HG03066 (cell line): ENCODE data around the gene ANTXR2.
"Not testable (repeated sequence)": the region's sequence is repeated elsewhere in the genome, so short reads cannot be mapped to it uniquely, and the experiment has no call there.

ENCODE experiments used
- ATAC-seq: cut with Tn5 transposase; IDR thresholded peaks from one replicate; pipeline ENCODE4 v1.9.1; 2021; ENCODE audit warnings: low read depth; ENCODE audit not compliant: unreplicated experiment

Gene ANTXR2

GRCh38 chr4:79998201-79998600, 74.8 kb downstream of the ANTXR2 start:
- ATAC-seq, result no peak

DNA sequence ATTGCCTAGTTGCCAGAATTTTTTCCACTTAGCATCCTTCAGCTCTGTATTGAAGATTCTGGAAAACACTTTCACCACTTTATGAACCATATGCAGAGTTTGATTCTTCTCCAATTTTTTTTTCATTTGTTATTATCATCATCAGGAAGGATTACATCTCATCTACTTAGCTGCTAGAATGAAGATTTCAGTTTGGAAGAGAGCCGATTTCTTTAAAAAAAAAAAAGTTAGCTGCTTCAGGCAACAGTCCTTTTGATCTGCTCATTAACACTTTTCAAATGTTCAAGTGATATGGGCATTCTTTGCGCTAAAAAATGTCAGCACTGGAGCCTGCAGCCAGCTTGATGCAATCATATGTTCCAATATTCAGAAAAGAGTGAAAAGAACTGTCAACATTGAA, 76.2 kb downstream of the ANTXR2 start:
- no peak for ATAC-seq

DNA sequence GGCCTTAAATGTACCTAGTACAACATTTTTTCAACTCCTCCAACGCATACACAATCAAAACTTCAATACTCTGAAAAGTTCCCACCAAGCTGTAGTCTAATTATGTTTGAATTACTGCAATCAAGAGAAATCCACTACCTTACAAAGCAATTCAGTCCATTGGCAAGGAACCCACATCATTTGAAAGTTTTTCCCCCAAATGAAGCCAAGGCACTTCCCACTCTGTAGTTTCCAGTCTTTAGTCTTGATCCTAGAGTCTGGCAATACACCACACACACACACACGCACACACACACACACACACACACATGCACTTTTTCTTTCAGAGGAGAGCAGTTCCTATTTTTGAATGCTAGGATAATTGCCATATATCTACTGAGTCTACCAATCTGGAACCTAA, 79.6 kb downstream of the ANTXR2 start:
- ATAC-seq, result no peak

GRCh38 chr4:79991601-79992000, 81.4 kb downstream of the ANTXR2 start:
- no peak for ATAC-seq

DNA sequence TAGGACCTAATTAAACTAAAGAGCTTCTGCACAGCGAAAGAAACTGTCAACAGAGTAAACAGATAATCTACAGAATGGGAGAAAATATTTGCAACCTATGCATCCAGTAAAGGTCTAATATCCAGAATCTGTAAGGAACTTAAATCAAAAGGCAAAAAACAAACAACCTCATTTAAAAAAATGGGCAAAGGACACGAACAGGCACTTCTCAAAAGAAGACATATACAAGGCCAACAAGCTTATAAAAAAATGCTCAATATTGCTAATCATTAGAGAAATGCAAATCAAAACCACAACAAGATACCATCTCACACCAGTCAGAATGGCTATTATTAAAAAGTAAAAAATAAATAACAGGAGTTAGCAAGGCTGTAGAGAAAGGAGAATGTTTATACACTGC, 81.9 kb downstream of the ANTXR2 start:
- not testable (repeated sequence) for ATAC-seq

DNA sequence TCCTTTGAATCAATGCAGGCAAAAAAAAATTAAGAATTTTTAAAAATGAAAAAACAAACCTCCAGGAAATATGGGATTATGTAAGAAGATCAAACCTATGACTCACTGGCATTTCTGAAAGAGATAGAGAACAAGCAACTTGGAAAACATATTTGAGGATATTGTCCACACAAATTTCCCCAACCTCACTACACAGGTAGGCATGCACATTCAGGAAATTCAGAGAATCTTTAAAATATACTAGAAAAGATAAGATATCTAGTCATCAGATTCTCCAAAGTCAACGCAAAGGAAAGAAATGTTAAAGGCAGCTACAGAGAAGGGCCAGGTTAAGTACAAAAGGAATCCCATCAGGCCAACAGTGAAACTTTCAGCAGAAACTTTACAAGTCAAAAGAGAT, 85.6 kb downstream of the ANTXR2 start:
- ATAC-seq, result no peak

- no peak for ATAC-seq
These were observed 89.6 kb downstream of the ANTXR2 start for GRCh38 chr4:79983431-79983830.

DNA sequence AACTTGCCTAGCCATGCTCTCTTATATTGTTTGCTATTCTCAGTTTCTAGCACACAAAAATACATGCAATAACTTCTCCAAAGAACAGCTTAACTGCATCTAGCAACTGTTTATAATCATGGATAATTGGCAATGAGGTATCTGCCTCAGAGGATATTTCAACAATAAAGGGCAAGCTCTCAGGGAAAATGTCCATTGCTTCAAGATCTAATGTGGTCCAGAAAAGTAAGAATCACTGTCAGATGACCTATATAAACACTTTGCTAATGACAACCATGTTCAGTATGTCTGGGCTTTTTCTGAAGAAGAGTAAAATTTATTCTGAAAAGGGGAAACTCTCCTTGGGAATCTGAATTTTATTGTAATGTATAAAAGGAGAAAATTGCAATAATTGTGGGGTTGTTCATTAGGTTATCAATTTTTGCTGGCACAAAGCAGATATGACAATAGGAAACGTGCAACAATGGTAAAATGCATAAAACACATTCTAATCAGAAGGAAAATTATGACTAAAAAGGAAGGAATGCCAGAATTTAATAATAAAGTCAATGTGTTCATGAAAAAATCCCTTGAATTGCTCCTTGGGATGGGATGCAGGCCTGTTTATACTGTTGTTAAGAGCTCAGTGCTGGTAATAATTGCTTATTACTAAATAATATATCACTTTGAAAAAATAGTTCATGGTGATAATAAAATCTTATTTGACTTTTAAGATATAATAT, 90.3 kb downstream of the ANTXR2 start:
- ATAC-seq, result no peak

DNA sequence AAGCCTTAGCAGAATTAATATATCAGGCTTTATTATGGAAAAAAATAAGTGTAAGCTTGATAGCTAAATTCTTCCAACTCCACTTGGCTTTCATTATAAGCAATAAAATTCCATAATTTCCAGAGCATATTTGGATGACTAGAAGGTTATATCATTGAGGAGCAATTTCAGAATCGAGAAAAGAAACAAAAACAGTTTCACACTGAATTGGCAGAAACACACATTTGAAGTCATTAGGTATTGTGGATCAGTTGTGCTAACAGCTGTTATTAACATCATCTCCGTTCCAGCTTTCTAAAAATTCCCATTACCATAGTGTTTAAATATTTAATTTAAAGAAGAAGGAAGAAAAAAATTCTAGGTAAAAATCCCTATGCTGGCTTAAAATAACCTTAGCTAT, 92.6 kb downstream of the ANTXR2 start:
- no peak for ATAC-seq

DNA sequence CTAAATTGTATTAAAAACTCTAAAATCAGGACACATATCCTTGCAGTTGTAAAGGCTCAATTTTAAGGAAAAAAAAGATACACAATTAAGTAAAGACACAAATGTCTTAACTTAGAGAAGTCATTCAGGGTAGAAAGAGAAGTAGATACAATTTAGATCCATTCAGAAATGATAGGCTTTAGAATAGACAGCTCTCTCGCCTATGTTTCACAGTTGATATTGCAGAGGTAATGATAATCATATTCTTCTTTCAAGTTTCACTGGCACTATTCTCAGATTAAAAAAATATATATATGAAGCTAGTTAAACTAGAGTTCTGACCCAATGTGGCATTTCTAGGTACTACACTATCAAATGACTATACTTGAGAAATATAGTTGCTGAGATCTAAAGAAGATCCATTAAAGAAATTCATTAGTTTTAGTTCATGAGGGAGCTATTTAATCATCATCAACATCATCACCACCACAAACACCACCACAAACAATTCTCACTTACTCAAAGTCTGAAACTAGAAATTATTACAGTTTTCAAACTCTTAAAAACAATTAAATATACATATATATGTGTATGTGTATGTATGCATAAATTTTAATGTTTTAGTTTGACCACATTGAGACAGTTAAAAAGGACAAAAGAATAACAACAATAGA, 93.1 kb downstream of the ANTXR2 start:
- no peak for ATAC-seq

DNA sequence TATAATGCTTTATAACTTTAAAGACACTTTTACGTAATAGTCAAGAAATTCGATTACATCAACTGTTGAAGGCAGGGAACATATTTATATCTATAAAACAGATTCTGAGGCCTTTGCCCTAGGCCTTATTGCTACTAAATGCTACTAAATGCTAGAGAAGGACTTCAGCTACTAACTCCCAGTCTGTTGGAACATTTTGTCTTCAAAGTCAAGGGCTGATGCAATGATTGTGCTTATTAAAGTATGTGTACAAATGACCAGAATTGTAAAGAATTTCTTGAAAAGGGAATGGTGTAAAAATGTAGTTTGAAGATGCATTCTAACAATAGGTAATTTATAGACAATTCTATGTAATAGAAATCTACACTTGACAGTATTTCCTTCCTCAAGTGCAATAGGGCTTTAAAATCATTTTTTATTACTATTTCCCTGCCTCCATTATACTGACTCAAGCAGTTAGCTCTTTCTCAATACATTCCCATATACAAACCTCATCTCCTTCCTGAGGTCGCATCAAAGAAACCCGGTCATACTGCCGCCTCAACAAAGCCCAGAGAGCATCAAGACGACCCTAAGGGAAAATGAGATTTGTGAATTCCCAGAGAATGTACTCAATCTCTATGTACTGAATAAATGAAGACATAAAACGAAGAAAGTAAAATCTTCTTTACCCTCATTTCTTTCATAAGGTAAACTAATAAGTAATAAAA, 95.7 kb downstream of the ANTXR2 start:
- no peak for ATAC-seq

GRCh38 chr4:79964400-79965211, 108.4 kb downstream of the ANTXR2 start:
- no peak for ATAC-seq

DNA sequence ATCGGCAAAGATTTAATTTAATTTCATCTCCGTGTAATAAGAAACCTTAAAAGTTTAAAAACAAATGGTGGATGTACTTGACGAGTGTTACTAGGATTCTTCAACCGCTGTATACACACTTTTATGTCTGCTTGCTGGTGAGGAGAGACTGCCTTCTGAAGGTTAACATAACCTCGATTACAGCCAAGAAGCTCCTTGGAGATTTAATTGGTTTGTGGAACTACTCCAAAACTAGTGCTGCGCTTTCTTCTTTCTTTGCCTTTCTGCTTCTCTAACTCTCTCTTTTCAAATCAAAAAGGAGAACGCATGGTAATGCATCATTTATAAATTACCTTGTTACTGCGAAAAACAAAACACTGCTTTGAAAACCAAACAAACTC, 109.0 kb downstream of the ANTXR2 start:
- no peak for ATAC-seq

GRCh38 chr4:79959652-79960051, 113.4 kb downstream of the ANTXR2 start:
- no peak for ATAC-seq

- no peak for ATAC-seq
These were observed 114.4 kb downstream of the ANTXR2 start for GRCh38 chr4:79958466-79959264.

- no peak for ATAC-seq
These were observed 123.9 kb downstream of the ANTXR2 start for GRCh38 chr4:79949178-79949577.

GRCh38 chr4:79948739-79949138, 124.3 kb downstream of the ANTXR2 start:
- no peak for ATAC-seq

- no peak for ATAC-seq
These were observed 124.8 kb downstream of the ANTXR2 start for GRCh38 chr4:79948261-79948660.

DNA sequence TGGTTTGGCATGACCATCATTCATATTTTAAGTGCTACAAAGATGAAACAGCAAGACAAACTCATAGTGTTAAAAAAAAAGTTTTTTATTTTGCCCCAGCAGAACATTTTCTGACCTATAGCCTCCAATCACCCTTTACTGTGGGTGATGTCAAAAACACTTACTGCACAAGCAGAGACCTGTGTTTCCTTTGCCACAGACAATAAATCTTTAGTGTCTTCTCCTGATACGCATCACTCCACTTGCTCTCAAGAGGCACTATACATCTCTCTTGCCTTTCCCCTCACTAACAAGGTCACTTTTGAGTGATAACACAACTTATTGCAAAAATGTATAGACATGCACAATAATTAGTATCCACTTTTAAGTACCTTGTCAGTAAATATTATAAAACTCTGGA, 125.6 kb downstream of the ANTXR2 start:
- ATAC-seq, result no peak

- ATAC-seq, result no peak
These were observed 137.8 kb downstream of the ANTXR2 start for GRCh38 chr4:79935274-79935673.
